ENCODE data around the gene FNBP1.

FNBP1 gene

DNA sequence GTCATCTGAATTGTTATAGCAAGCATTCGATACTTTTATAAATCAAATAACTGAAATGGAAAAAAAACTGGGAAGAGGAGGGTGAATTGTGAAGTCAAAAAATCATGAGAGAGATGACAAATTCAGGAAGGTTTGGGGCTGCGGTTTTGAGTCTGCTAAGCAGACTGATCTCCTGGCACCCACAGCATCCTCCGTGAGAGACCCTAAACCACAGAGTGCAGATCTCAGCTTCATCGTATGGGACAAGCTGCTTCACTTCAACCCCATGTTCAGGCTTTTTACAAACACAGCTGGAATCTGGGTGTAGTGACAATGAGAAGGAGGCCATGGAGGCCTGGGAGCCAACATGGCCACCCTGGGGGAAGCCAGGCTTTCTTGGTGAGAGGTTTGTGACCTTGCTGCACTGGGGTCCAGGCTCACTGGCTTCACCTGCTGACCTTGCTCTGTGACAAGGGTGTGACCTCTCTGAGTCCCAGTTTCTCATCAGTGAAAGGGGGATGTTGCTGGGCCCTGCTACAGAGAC lies 188.3 kb downstream of the FNBP1 start:
- no peak for DNase-seq (ENCODE audit: low read depth)

DNA sequence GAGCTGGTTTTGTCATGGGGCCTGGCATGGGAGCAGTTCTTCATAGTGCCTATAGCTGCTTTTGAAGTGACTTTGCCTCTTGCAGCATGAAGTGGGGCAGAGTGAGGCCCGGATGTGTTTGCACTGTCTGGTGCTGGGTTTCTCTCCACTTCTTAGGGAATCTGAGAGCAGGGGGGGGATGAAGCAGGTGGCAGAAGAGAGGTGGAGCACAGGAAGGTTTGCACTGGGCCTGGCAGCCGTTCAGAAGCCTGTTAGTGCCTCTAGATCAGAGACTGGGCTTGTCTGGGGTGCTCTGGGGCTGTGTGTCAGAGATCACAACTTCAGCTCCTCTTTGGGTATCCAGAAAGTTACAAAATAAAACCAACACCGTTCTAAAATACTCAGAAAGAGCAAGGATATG lies 189.4 kb downstream of the FNBP1 start:
- DNase-seq (ENCODE audit: low read depth) = no peak

DNA sequence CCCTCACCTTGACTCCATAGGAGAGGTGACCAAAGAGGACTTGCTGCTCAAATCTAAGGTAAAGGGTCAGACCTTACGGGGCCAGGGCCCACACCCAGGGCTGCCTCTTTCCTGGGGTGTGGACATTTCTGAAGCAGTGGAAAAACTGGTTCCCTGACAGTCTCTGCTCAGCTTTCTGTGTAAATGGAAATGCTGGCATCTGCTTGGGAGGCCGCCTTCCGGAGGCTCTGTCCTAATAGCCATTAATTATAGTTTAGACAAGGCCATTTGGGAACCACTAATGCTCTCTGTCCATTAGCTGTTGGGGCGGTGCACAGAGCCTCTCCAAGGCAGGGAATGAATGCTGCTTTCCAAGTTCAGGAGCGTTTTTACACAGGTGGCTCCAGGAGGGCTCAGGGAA lies 190.4 kb downstream of the FNBP1 start:
- DNase-seq (ENCODE audit: low read depth) = no peak

DNA sequence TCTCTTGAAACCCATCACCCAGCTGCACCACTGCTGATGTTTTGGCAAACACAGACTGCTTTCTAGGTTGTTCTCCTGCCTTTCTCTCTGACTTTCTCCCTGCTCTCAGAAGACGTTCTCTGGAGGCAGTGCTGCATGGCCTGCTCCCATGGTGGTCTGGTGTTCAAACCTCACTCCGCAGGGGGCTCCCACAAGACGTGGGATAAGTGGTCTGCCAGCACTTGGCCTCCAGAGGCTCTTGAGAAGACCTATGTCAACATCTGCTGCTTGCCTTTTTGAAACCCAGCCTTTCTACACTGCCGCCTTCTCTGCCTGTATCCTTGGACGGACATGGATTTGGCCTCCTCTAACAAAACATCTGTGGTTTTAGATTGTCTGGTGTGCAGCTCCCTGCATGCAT lies 191.2 kb downstream of the FNBP1 start:
- DNase-seq (ENCODE audit: low read depth) = no peak

DNA sequence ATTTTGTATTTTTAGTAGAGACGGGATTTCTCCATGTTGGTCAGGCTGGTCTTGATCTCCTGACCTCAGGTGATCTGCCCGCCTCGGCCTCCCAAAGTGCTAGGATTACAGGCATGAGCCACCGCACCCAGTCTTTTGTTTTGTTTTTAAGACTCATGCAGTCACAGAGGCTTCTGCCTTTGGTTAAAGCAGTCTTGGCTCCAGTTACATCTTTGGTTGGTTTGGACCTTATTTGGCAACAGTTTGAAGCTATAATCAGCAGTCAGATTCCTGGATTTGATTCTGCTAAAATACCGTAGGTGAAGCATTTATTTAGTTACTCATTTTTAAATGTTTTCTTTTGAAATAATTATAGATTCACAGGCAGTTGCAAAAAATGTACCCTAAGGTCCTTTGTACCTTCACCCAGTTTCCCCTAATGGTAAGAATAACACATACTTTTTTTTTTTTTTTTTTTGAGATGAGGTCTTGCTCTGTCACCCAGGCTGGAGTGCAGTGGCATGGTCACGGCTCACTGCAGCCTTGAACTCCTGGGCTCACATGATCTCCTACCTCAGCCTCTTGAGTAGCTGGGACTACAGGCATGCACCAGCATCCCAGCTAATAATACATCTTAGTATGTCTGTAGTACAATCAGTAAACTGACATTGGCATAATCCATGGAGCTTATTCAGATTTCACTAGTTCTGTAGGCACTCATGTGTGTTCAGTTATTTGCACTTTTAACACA lies 192.0 kb downstream of the FNBP1 start:
- no peak for DNase-seq (ENCODE audit: low read depth)

DNA sequence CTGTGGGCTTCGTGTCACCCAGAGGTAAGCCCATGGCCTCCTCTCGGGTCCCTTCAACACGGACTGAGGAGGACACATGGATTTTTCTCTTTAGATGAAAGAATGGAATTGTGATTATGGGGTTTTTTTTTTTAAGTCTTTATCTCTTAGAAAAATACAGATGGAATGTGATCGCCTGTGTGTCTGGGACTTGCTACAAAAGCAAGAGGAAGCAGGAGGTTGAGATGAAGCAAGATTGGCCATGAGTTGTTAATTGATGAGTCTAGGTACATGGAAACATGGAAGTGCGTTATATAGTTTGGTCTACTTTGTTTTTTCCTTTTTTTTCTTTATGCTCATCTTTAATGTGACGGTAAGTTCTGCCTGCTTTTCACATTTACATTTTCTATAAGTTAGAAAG lies 193.1 kb downstream of the FNBP1 start:
- DNase-seq (ENCODE audit: low read depth) = no peak

DNA sequence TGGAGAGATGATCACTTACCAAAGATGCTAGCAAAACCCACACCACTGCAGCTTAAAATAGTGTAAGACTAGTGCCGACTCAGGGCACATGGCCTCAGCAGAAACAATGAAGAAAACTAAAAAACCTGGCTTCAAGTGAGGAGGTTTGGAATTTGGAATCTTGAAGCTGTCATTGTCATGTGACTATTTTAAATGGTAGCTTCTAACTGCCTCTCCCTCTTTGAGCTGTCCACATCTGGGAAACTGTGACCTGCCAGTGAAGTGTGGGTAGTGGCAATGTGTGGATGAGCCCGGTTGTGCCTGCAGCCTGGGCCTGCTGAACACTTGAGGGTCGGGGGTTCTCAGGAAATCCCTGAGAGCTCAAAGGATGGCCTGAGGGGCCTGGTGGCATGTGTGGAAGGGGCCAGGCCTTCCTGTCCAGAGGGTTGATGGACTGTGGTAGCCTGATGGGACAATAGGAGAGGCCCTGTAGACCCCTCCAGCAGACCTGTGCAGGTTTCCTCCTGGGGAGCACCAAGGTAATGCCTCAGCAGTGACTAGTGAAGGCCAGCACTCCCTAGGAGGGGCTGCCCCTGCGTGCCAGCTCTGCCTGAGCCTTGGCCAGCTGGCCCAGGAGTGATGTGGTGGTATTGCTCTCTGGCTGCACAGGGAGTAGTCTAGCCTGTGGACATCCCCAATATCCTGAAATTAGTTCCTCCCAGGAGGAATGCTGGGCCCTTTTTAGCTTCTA lies 194.1 kb downstream of the FNBP1 start:
- DNase-seq (ENCODE audit: low read depth) = no peak

DNA sequence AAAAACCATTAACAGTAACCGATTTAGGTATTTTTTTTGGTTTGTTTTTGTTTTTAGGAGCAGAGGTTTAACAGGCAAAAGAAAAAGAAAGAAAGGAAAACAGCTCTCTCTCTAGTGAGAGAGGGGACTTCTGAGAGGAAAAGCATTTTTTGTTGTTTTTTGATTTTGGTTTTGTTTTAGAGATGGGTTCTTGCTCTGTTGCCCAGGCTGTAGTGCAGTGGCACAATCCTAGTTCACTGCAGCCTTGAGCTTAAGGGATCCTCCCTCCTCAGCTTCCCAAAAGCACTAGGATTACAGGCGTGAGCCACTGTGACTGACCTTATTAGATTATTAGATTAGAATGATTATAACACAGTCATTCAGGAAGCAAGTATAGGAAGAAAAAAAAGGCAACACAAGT lies 197.6 kb downstream of the FNBP1 start:
- no peak for DNase-seq (ENCODE audit: low read depth)

DNA sequence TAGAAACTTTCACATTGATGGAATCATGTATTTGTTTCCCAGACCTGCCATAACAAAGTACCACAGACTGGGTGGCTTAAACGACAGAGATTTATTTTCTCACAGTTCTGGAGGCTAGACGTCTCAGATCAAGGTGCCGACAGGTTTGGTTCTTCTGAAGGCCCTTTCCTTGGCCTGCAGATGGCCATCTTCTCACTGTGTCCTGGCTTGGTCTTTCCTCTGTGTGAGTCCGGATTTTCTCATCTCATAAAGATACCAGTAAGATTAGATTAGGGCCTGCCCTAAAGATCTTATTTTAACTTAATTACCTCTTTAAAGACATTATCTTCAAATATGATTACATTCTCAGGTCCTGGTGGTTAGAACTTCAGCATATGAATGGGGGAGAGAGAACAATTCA lies 201.9 kb downstream of the FNBP1 start:
- DNase-seq (ENCODE audit: low read depth) = no peak

DNA sequence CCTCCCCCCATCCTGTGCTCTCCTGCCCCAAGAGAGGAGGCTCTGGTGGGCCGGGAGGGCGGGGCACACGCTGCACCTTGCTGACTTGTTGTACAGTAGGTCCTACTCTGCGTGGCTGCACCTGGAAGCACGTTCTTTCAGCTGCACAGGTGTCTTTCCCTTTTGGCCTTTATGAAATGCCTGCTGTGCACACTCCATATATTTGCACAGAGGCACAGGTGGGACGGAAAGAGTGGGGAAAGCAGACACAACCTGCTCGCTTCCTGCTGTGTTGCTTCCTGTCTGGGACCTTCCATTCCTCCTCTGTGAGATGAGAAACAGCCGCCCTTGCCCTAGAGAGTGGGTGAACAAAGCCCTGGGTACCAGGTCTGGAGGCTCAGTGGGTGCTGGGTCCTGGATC lies 203.0 kb downstream of the FNBP1 start:
- DNase-seq (ENCODE audit: low read depth) = no peak

DNA sequence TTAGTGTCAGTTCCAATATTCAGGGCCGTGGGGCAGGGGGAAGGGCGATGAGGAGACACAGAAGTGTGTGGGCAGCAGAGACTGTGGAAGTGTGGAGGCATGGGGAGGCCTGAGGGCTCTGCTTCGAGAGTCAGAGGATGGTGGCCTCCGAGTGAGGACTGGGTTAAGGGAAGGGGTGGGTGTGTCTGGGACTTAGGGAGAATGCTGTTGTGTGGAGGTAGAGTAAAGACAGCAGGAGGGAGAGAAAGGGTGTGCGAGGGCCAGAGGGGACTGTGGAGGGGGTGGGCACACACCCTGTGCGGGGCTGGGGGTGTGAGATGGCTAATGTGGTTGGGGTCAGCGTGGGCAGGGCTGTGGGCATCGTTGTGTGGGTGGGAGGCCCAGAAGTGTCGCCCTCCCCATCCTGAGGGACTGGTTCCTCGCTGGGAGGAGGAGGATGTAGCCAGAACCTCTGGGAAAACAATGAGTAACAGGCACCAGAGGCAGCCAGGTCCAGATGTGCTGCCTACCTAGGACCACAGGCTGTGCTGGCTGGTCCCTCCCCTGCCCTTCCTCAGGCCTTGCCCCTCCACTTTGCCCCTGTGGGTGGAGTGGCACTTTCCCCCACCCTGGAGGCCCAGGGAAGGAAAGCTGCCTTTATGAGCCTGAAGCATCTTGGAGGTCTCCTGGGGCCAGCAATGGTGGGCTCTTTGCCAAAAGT lies 203.5 kb downstream of the FNBP1 start:
- DNase-seq (ENCODE audit: low read depth) = no peak

DNA sequence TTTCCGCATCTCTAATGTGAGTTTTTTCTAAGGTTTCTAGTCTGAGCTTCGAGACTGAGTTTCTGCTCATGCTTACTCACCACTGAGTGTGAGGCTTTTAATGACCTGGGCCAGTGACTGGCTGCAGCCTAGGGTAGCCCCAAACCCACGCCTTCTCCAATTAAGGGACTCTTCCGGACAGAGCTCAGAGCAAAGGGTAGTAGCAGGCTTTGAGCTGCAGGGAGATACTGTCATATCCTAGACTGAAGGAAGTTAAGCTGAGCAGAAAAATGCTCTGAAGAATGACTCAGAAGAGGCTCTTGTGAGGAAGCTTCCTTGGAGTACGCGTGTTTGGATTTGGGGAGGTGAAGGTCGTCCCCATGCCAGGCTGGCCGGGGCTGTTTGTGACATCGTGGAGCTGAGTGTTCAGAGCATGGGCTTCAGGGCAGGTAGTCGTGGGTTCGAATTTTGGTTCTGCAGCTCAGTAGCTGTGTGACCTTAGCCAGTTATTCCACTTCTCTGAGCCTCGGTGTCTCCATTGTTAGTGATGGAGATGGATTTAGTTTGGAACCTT lies 204.2 kb downstream of the FNBP1 start:
- peak; percentile 88 for DNase-seq (ENCODE audit: low read depth)
